HFFc6 (cell line): ENCODE results near the gene KANSL1. TPM values are rescaled to one million over a fixed set of nuclear protein-coding genes. Genes with fewer than 3 reads are reported as not detected.
"Not testable (repeated sequence)": the region's sequence is repeated elsewhere in the genome, so short reads cannot be mapped to it uniquely, and the experiment has no call there.

ENCODE experiments used
- DNase-seq: peaks from one replicate; pipeline ENCODE4 v3.0.0-alpha.2; 2018
- H3K27ac Mint-ChIP-seq: 2 replicates; pipeline ENCODE4 v1.8.0; 2020; ENCODE audit warnings: mild to moderate bottlenecking, mixed read lengths
- H3K27me3 Mint-ChIP-seq: 2 replicates; pipeline ENCODE4 v1.8.0; 2021; ENCODE audit warnings: mild to moderate bottlenecking, moderate library complexity, mixed read lengths; ENCODE audit not compliant: insufficient read depth
- H3K36me3 Mint-ChIP-seq: 2 replicates; pipeline ENCODE4 v1.8.0; 2021; ENCODE audit warnings: low read depth, mixed read lengths
- H3K4me1 Mint-ChIP-seq: 2 replicates; pipeline ENCODE4 v1.8.0; 2020; ENCODE audit warnings: low read depth, mixed read lengths
- H3K4me3 Mint-ChIP-seq: 2 replicates; pipeline ENCODE4 v1.8.0; 2020; ENCODE audit warnings: mild to moderate bottlenecking, moderate library complexity, mixed read lengths
- H3K9me3 Mint-ChIP-seq: 2 replicates; pipeline ENCODE4 v1.8.0; 2020; ENCODE audit warnings: mild to moderate bottlenecking, mixed read lengths
- total RNA-seq, 6 experiments: library from RNA; stranded (reverse); fragmentation: NEBNext Ultra II Directional; extraction: Animal tissue kit (Norgen Biotek cat#: 25700); gene quantifications; 2 replicates in 1 of 6; 3 replicates in 5 of 6; pipeline ENCODE4 v1.2.3, GENCODE V29; 2021
- TF ChIP-seq, protein P1 (sequence below): fragments of 200-600 bp; sonication (generic); IDR thresholded peaks from 2 replicates; pipeline ENCODE4 v1.5.0; 2021; ENCODE audit warnings: antibody characterized with exemption, mild to moderate bottlenecking

Gene KANSL1
- total RNA-seq, 6 experiments from 2014 or later: 23.8 to 33.0 (median 27.7) TPM

- Mint-ChIP-seq H3K4me1 (peaks cover 35% of the 10 kb centered on the region), H3K9me3 (no peaks in the 10 kb centered on the region), H3K4me3 (no peak overlapping the region), H3K36me3 (no peaks in the 10 kb centered on the region), H3K27me3 (no peaks in the 10 kb centered on the region; the same call in 1 of the 2 replicates), H3K27ac (no peak overlapping the region)
- TF ChIP-seq, protein P1, sequence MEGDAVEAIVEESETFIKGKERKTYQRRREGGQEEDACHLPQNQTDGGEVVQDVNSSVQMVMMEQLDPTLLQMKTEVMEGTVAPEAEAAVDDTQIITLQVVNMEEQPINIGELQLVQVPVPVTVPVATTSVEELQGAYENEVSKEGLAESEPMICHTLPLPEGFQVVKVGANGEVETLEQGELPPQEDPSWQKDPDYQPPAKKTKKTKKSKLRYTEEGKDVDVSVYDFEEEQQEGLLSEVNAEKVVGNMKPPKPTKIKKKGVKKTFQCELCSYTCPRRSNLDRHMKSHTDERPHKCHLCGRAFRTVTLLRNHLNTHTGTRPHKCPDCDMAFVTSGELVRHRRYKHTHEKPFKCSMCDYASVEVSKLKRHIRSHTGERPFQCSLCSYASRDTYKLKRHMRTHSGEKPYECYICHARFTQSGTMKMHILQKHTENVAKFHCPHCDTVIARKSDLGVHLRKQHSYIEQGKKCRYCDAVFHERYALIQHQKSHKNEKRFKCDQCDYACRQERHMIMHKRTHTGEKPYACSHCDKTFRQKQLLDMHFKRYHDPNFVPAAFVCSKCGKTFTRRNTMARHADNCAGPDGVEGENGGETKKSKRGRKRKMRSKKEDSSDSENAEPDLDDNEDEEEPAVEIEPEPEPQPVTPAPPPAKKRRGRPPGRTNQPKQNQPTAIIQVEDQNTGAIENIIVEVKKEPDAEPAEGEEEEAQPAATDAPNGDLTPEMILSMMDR: no peak
- DNase-seq: no peak
Measured at GRCh38 chr17:46115699-46116098, 77.5 kb downstream of the KANSL1 start.

- not testable (repeated sequence) for H3K36me3 Mint-ChIP-seq, H3K27ac Mint-ChIP-seq, H3K27me3 Mint-ChIP-seq, DNase-seq, H3K9me3 Mint-ChIP-seq, H3K4me3 Mint-ChIP-seq
- peaks cover 61% of the 10 kb centered on the region for H3K4me1 Mint-ChIP-seq
Measured at GRCh38 chr17:46111236-46111635, 82.0 kb downstream of the KANSL1 start.

- Mint-ChIP-seq H3K9me3 (no peaks in the 10 kb centered on the region), H3K36me3 (no peaks in the 10 kb centered on the region), H3K4me1 (peaks cover 53% of the 10 kb centered on the region), H3K27me3 (no peaks in the 10 kb centered on the region; the same call in 1 of the 2 replicates), H3K27ac (no peak overlapping the region), H3K4me3 (no peak overlapping the region)
- DNase-seq: no peak
- TF ChIP-seq, protein P1: no peak
Measured at GRCh38 chr17:46110219-46110618, 83.0 kb downstream of the KANSL1 start.

GRCh38 chr17:46109603-46110189 is 83.5 kb downstream of the KANSL1 start:
- Mint-ChIP-seq H3K9me3 (no peaks in the 10 kb centered on the region), H3K36me3 (no peaks in the 10 kb centered on the region), H3K4me3 (no peak overlapping the region), H3K4me1 (peaks cover 49% of the 10 kb centered on the region), H3K27ac (no peak overlapping the region), H3K27me3 (no peaks in the 10 kb centered on the region; the same call in 1 of the 2 replicates)
- TF ChIP-seq, protein P1: no peak
- no peak for DNase-seq

DNA sequence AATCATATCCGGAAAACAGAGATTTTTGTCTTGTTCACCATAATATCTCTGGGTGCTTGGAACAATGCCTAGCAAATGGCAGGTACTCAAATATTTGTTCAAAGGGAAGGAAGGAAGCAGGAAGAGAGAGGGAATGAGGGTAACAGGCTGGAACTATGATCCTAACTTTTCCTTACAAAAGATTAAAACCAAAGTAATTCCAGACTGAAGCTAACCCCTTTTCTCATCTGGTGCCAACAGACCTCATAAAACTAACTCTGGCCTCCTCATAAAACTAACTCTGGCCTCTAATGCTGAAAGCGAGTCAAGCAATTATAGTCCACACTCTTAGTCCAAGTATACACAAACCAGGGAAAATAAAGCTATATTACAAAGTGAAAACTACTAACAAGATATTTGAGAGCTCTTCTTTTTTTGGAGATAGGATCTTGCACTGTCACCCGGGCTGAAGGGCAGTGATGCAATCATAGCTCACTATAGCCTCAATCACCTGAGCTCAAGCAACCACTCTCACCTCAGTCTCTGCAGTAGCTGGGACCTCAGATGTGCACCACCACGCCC is 84.6 kb downstream of the KANSL1 start:
- Mint-ChIP-seq H3K27ac (0 out of 2 replicates have a peak overlapping the region, but pooled peaks have one; percentile 5), H3K36me3 (no peaks in the 10 kb centered on the region), H3K4me3 (no peak overlapping the region), H3K4me1 (peaks cover 56% of the 10 kb centered on the region), H3K27me3 (no peaks in the 10 kb centered on the region; the same call in 1 of the 2 replicates), H3K9me3 (no peaks in the 10 kb centered on the region)
- no peak for DNase-seq
- TF ChIP-seq, protein P1: no peak

DNA sequence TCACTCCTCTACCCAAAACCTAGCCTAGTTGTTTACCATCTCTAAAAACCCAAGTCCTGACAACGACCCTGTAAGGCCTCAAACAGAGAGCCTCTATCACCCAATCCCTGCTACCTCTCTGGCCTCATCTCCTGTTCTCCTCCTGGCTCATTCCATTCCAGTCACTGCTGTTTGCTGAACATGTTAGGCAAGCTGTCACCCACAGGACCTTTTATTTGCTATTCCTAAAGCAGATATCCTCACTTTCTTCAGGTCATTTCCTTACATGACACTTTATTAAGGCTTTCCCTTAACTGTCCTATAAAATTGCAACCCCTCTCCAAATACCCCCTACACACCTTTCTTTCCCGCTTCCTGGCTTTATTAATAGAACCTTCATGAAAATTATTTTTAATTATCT is 85.1 kb downstream of the KANSL1 start:
- Mint-ChIP-seq H3K27ac (no peak overlapping the region), H3K27me3 (no peaks in the 10 kb centered on the region; the same call in 1 of the 2 replicates), H3K36me3 (no peaks in the 10 kb centered on the region), H3K4me3 (no peak overlapping the region), H3K4me1 (peaks cover 61% of the 10 kb centered on the region), H3K9me3 (no peaks in the 10 kb centered on the region)
- TF ChIP-seq, protein P1: no peak
- no peak for DNase-seq
